RWPE1 (cell line): ENCODE data around the gene KRTAP3-3.

ENCODE experiments used
- CTCF ChIA-PET: fragments of 350-600 bp; sonication (Branson Sonifier 250); formaldehyde crosslinking; extraction: SDS; loops from one replicate; lab custom pipeline; 2021; lab: Yijun Ruan, JAX
- POLR2A ChIA-PET: fragments of 400-600 bp; formaldehyde crosslinking; extraction: SDS; loops from one replicate; lab custom pipeline; 2020; ENCODE audit warnings: antibody characterized with exemption; ENCODE audit not compliant: low non-redundant PET; lab: Yijun Ruan, JAX
- DNase-seq: peaks from one replicate; pipeline ENCODE4 v3.0.0; 2012; ENCODE audit warnings: low spot score
- H3K27ac ChIP-seq: fragments of 450-650 bp; 2 replicates; pipeline ENCODE4 v1.5.1; 2017
- CTCF ChIP-seq: fragments of 450-650 bp; conservative IDR thresholded peaks from 2 replicates; pipeline ENCODE4 v1.5.1; 2017; ENCODE audit warnings: low read depth, mild to moderate bottlenecking

The KRTAP3-3 gene

DNA sequence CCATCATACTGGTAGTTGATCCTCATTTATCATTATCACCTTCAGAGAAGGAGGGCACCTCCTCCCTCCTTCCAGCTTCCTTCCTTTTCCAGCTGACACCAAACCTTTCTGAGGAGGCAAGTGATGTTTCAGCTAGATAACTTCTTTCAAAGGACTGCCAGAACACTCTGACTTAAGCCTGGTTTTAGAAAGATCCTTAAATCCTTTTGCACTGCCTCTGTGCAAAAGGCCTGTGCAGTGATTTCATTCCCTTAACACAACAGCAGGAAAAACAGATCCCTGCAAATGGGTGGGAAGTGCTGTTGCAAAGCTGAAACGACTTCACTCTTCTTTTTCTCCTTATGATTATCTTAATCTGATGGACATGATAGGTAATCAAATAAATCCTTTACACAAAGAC, 49.4 kb downstream of the KRTAP3-3 start:
- ChIA-PET POLR2A (no interaction called here), CTCF (no interaction called here)
- no peak for TF ChIP-seq CTCF
- no peak for DNase-seq
- H3K27ac ChIP-seq = no peak overlapping the region
